OCI-LY7 (cell line): ENCODE results near the gene P2RY14. TPM values are rescaled to one million over a fixed set of nuclear protein-coding genes. Genes with fewer than 3 reads are reported as not detected.

Source experiments
- BruUV-seq: library from RNA; stranded (reverse); fragments of 400-500 nt; replicated peaks from 2 replicates; lab custom pipeline; 2021; lab: Mats Ljungman, UMichigan
- CTCF ChIA-PET: fragments of 300-600 bp; sonication (Branson Sonifier 250); formaldehyde crosslinking; loops from one replicate; lab custom pipeline; 2022; ENCODE audit warnings: antibody characterized with exemption; ENCODE audit not compliant: unreplicated experiment; lab: Charles Lee
- POLR2A ChIA-PET: fragments of 300-600 bp; sonication (Branson Sonifier 250); formaldehyde crosslinking; loops from one replicate; lab custom pipeline; 2022; ENCODE audit warnings: antibody characterized with exemption; lab: Charles Lee
- DNase-seq: peaks from one replicate; pipeline ENCODE4 v3.0.0-alpha.2; 2015; ENCODE audit warnings: low spot score
- H2AFZ ChIP-seq: fragments of 200-600 bp; sonication (generic), shearing (Covaris generic); 2 replicates; pipeline ENCODE4 v1.6.1; 2014; ENCODE audit warnings: mild to moderate bottlenecking, antibody characterized with exemption, low read length, moderate library complexity
- H3K27ac ChIP-seq: fragments of 200-600 bp; sonication (generic); 2 replicates; pipeline ENCODE4 v1.5.1; 2014; ENCODE audit warnings: mixed run types, low read depth, mild to moderate bottlenecking, moderate library complexity, low read length, inconsistent platforms; ENCODE audit not compliant: poor library complexity, severe bottlenecking
- H3K36me3 ChIP-seq: fragments of 200-600 bp; sonication (generic); 2 replicates; pipeline ENCODE4 v1.6.1; 2014; ENCODE audit warnings: mild to moderate bottlenecking, antibody characterized with exemption, low read length, moderate library complexity, mixed read lengths; ENCODE audit not compliant: insufficient read depth
- H3K4me1 ChIP-seq: fragments of 200-600 bp; sonication (generic); 2 replicates; pipeline ENCODE4 v1.5.1; 2014; ENCODE audit warnings: mild to moderate bottlenecking, low read length; ENCODE audit not compliant: insufficient read depth, poor library complexity, severe bottlenecking
- H3K4me2 ChIP-seq: fragments of 200-600 bp; sonication (generic); 2 replicates; pipeline ENCODE4 v1.6.1; 2014; ENCODE audit warnings: mild to moderate bottlenecking, low read length
- H3K4me3 ChIP-seq: fragments of 200-600 bp; sonication (generic); 2 replicates; pipeline ENCODE4 v1.5.1; 2014; ENCODE audit warnings: mild to moderate bottlenecking, low read depth, low read length; ENCODE audit not compliant: poor library complexity, severe bottlenecking
- H3K79me2 ChIP-seq: fragments of 200-600 bp; sonication (generic); 2 replicates; pipeline ENCODE4 v1.6.1; 2016; ENCODE audit warnings: low read depth, mild to moderate bottlenecking, low read length, moderate library complexity, mixed read lengths; ENCODE audit not compliant: insufficient read depth
- H3K9me2 ChIP-seq: fragments of 200-600 bp; sonication (generic); 2 replicates; pipeline ENCODE4 v1.6.1; 2016; ENCODE audit warnings: mild to moderate bottlenecking, low read length, mixed read lengths; ENCODE audit not compliant: insufficient read depth
- H3K9me3 ChIP-seq: fragments of 200-600 bp; sonication (generic); 2 replicates; pipeline ENCODE4 v1.6.1; 2014; ENCODE audit warnings: mild to moderate bottlenecking, mixed run types, low read length, mixed read lengths
- H4K20me1 ChIP-seq: fragments of 200-600 bp; sonication (generic); 2 replicates; pipeline ENCODE4 v1.6.1; 2014; ENCODE audit warnings: mild to moderate bottlenecking, antibody characterized with exemption, low read length, moderate library complexity, mixed read lengths; ENCODE audit not compliant: insufficient read depth
- EZH2phosphoT487 ChIP-seq: fragments of 200-600 bp; sonication (generic); IDR thresholded peaks from 2 replicates; pipeline ENCODE4 v1.6.1; 2018; ENCODE audit warnings: low read depth, borderline replicate concordance, mild to moderate bottlenecking, mixed run types, antibody characterized with exemption, low read length, moderate library complexity, mixed read lengths
- intact Hi-C: fragments of 100-400 bp; cut with micrococcal nuclease; formaldehyde crosslinking; loops from one replicate; pipeline ENCODE4 v1.10.0; 2022; ENCODE audit not compliant: unreplicated experiment
- total RNA-seq, 2 experiments: library from RNA; depleted of rRNA in 1 of 2; stranded (reverse); fragments of >200 nt in 1 of 2; shearing (Covaris generic) in 1 of 2; gene quantifications; 2 replicates each; pipeline ENCODE4 v1.2.3, GENCODE V29; 2014 to 2022
- TF ChIP-seq, protein P1 (sequence below): fragments of 200-600 bp; sonication (generic); conservative IDR thresholded peaks from 2 replicates; pipeline ENCODE4 v1.5.1; 2014; ENCODE audit warnings: mild to moderate bottlenecking, antibody characterized with exemption, low read length, moderate library complexity, mixed read lengths

The P2RY14 gene
- total RNA-seq, 2 experiments from 2014 or later: not detected

DNA sequence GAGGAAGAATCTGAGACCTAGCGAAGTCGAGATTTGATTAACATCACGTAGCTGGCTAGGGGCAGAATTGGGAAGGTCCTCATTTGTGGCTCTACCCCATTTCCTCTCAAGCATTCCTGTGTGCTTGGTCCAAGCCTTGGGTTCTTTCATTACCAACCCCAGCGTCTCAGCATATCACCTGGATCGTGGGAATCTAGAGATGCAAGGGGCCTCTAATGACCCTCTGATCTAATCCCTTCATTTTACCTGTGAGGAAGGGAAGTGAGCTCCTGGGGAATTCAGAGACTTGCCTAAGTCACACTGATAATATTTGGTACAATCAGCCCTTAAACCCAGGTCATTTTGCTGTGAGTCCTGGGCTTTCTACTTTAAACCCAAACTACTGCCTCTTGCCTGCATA lies 36.3 kb upstream of the P2RY14 start:
- DNase-seq: no peak
- Histone ChIP-seq H4K20me1 (no peaks in the 10 kb centered on the region), H3K4me1 (no peaks in the 10 kb centered on the region), H2AFZ (no peak overlapping the region), H3K9me2 (no peaks in the 10 kb centered on the region; the same call in 1 of the 2 replicates), H3K4me3 (no peak overlapping the region), H3K79me2 (no peaks in the 10 kb centered on the region), H3K36me3 (no peaks in the 10 kb centered on the region), H3K27ac (no peak overlapping the region), H3K4me2 (no peak overlapping the region), H3K9me3 (no peaks in the 10 kb centered on the region)
- intact Hi-C loops: no loop called here
- TF ChIP-seq EZH2phosphoT487: no peak
- TF ChIP-seq, protein P1, sequence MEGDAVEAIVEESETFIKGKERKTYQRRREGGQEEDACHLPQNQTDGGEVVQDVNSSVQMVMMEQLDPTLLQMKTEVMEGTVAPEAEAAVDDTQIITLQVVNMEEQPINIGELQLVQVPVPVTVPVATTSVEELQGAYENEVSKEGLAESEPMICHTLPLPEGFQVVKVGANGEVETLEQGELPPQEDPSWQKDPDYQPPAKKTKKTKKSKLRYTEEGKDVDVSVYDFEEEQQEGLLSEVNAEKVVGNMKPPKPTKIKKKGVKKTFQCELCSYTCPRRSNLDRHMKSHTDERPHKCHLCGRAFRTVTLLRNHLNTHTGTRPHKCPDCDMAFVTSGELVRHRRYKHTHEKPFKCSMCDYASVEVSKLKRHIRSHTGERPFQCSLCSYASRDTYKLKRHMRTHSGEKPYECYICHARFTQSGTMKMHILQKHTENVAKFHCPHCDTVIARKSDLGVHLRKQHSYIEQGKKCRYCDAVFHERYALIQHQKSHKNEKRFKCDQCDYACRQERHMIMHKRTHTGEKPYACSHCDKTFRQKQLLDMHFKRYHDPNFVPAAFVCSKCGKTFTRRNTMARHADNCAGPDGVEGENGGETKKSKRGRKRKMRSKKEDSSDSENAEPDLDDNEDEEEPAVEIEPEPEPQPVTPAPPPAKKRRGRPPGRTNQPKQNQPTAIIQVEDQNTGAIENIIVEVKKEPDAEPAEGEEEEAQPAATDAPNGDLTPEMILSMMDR: no peak
- BruUV-seq: no TSS peak
- ChIA-PET CTCF (no interaction called here), POLR2A (no interaction called here)

- no TSS peak for BruUV-seq
- no peak for DNase-seq
- TF ChIP-seq EZH2phosphoT487: no peak
- TF ChIP-seq, protein P1: no peak
- intact Hi-C loops: no loop called here
- ChIA-PET CTCF (no interaction called here), POLR2A (no interaction called here)
- Histone ChIP-seq H3K79me2 (no peaks in the 10 kb centered on the region), H2AFZ (no peak overlapping the region), H4K20me1 (no peaks in the 10 kb centered on the region), H3K9me3 (no peaks in the 10 kb centered on the region), H3K4me2 (no peak overlapping the region), H3K4me1 (no peaks in the 10 kb centered on the region), H3K4me3 (no peak overlapping the region), H3K27ac (no peak overlapping the region), H3K9me2 (no peaks in the 10 kb centered on the region; the same call in 1 of the 2 replicates), H3K36me3 (no peaks in the 10 kb centered on the region)
Observed at GRCh38 chr3:151314137-151314536, 35.8 kb upstream of the P2RY14 start.

GRCh38 chr3:151312972-151313371 lies 34.6 kb upstream of the P2RY14 start:
- ChIA-PET CTCF (no interaction called here), POLR2A (no interaction called here)
- BruUV-seq: no TSS peak
- Histone ChIP-seq H3K4me1 (no peaks in the 10 kb centered on the region), H3K79me2 (no peaks in the 10 kb centered on the region), H4K20me1 (no peaks in the 10 kb centered on the region), H3K9me3 (no peaks in the 10 kb centered on the region), H2AFZ (no peak overlapping the region), H3K4me2 (no peak overlapping the region), H3K27ac (no peak overlapping the region), H3K36me3 (no peaks in the 10 kb centered on the region), H3K9me2 (no peaks in the 10 kb centered on the region; the same call in 1 of the 2 replicates), H3K4me3 (no peak overlapping the region)
- DNase-seq: no peak
- intact Hi-C loops: no loop called here
- TF ChIP-seq EZH2phosphoT487: no peak
- TF ChIP-seq, protein P1: no peak
